HG03097 (cell line): ENCODE measurements around the gene PTPRN2.

ENCODE experiments used
- ATAC-seq: cut with Tn5 transposase; IDR thresholded peaks from one replicate; pipeline ENCODE4 v1.9.1; 2021; ENCODE audit not compliant: unreplicated experiment, low FRiP score

The PTPRN2 gene

GRCh38 chr7:158139499-158139898 lies 448.1 kb downstream of the PTPRN2 start:
- ATAC-seq = no peak

GRCh38 chr7:158138329-158138597 lies 449.4 kb downstream of the PTPRN2 start:
- ATAC-seq = no peak

- ATAC-seq = no peak
Observed at GRCh38 chr7:158137516-158138328, 449.9 kb downstream of the PTPRN2 start.

GRCh38 chr7:158135931-158136330 lies 451.7 kb downstream of the PTPRN2 start:
- no peak for ATAC-seq

GRCh38 chr7:158134824-158135223 lies 452.8 kb downstream of the PTPRN2 start:
- ATAC-seq = no peak

- ATAC-seq = no peak
Observed at GRCh38 chr7:158133515-158134271, 453.9 kb downstream of the PTPRN2 start.

GRCh38 chr7:158133057-158133456 lies 454.6 kb downstream of the PTPRN2 start:
- ATAC-seq = no peak

- ATAC-seq = no peak
Observed at GRCh38 chr7:158130023-158130409, 457.6 kb downstream of the PTPRN2 start.

- no peak for ATAC-seq
Observed at GRCh38 chr7:158129037-158130022, 458.3 kb downstream of the PTPRN2 start.

- no peak for ATAC-seq
Observed at GRCh38 chr7:158128572-158128971, 459.1 kb downstream of the PTPRN2 start.

- ATAC-seq = no peak
Observed at GRCh38 chr7:158127241-158127640, 460.4 kb downstream of the PTPRN2 start.

- ATAC-seq = no peak
Observed at GRCh38 chr7:158126661-158127060, 461.0 kb downstream of the PTPRN2 start.

GRCh38 chr7:158125721-158126120 lies 461.9 kb downstream of the PTPRN2 start:
- ATAC-seq = no peak

GRCh38 chr7:158125091-158125490 lies 462.5 kb downstream of the PTPRN2 start:
- ATAC-seq = no peak

- no peak for ATAC-seq
Observed at GRCh38 chr7:158124671-158125079, 462.9 kb downstream of the PTPRN2 start.

- ATAC-seq = no peak
Observed at GRCh38 chr7:158123753-158124152, 463.9 kb downstream of the PTPRN2 start.

GRCh38 chr7:158123214-158123613 lies 464.4 kb downstream of the PTPRN2 start:
- no peak for ATAC-seq

GRCh38 chr7:158121441-158122045 lies 466.1 kb downstream of the PTPRN2 start:
- no peak for ATAC-seq

- no peak for ATAC-seq
Observed at GRCh38 chr7:158120716-158121115, 466.9 kb downstream of the PTPRN2 start.

- no peak for ATAC-seq
Observed at GRCh38 chr7:158120316-158120715, 467.3 kb downstream of the PTPRN2 start.
